ENCODE data around the gene SORCS2. TPM values are rescaled to one million over a fixed set of nuclear protein-coding genes. Genes with fewer than 3 reads are reported as not detected.
A peak's percentile ranks its signal among the peaks of the same experiment; 100 is the strongest.

SORCS2 gene
- total and polyA plus RNA-seq, 2 of the 13 experiments (the other 11 are each of a cell fraction or from before 2014, with no cell fraction given): 0.82 to 1.0 TPM

GRCh38 chr4:7638984-7639789 is 446.8 kb downstream of the SORCS2 start (continued):
- peak; percentile 54; the same call in 1 of the 2 replicates for TF ChIP-seq ARID4A (CRISPR knock-in tag; IDR thresholded peaks at IDR 0.05; ENCODE audit: borderline replicate concordance)
- TF ChIP-seq ZBTB1 (CRISPR knock-in tag; IDR thresholded peaks at IDR 0.05; ENCODE audit: borderline replicate concordance): no peak
- peak; percentile 98 for TF ChIP-seq HNF4G (IDR thresholded peaks at IDR 0.05; ENCODE audit: borderline replicate concordance, low read depth, low read length)
- TF ChIP-seq HNF4G (CRISPR knock-in tag; IDR thresholded peaks at IDR 0.05; ENCODE audit: borderline replicate concordance, low read depth): peak; percentile 80
- no peak for TF ChIP-seq SNAPC4 (CRISPR knock-in tag; IDR thresholded peaks at IDR 0.05)
- TF ChIP-seq ZNF841 (CRISPR knock-in tag; IDR thresholded peaks at IDR 0.05; ENCODE audit: borderline replicate concordance): no peak
- TF ChIP-seq ATF5 (CRISPR knock-in tag; IDR thresholded peaks at IDR 0.05; ENCODE audit: low read depth): no peak
- peak; percentile 71 for TF ChIP-seq BCL6 (CRISPR knock-in tag; IDR thresholded peaks at IDR 0.05)
- TF ChIP-seq SKIL (CRISPR knock-in tag; IDR thresholded peaks at IDR 0.05; ENCODE audit: borderline replicate concordance): 0 out of 2 replicates have a peak, but pooled peaks have one; percentile 36
- TF ChIP-seq PRDM4 (CRISPR knock-in tag; IDR thresholded peaks at IDR 0.05; ENCODE audit: borderline replicate concordance): no peak
- TF ChIP-seq ZNF331 (CRISPR knock-in tag; IDR thresholded peaks at IDR 0.05): peak; percentile 66; the same call in 1 of the 2 replicates
- TF ChIP-seq GATAD1 (CRISPR knock-in tag; IDR thresholded peaks at IDR 0.05): no peak
- no peak for TF ChIP-seq CENPX (CRISPR knock-in tag; IDR thresholded peaks at IDR 0.05)
